Fibroblast of villous mesenchyme (primary cell): ENCODE measurements around the gene NAA10. TPM values are rescaled to one million over a fixed set of nuclear protein-coding genes. Genes with fewer than 3 reads are reported as not detected.

Experiments used
- DNase-seq: peaks from one replicate; pipeline ENCODE4 v3.0.0-alpha.2; 2010; ENCODE audit warnings: low read depth
- H3K4me3 ChIP-seq: 2 replicates; pipeline ENCODE4 v1.5.1; 2011; ENCODE audit warnings: low read depth, mild to moderate bottlenecking, low read length
- CTCF ChIP-seq: IDR thresholded peaks from 2 replicates; pipeline ENCODE4 v1.5.1; 2012; ENCODE audit warnings: low read depth, mild to moderate bottlenecking, low read length; ENCODE audit not compliant: insufficient read depth
- total RNA-seq: library from RNA; depleted of rRNA; stranded (reverse); fragments of >200 nt; gene quantifications from 2 replicates; pipeline ENCODE4 v1.2.3, GENCODE V29; 2012

The NAA10 gene
- total RNA-seq, 1 donor = 62.2 TPM

- no peak overlapping the region for H3K4me3 ChIP-seq
- no peak for TF ChIP-seq CTCF
- no peak for DNase-seq
These were observed 24.8 kb upstream of the NAA10 start for GRCh38 chrX:153959649-153960048.

GRCh38 chrX:153958605-153959004, 23.8 kb upstream of the NAA10 start:
- TF ChIP-seq CTCF = no peak
- no peak for DNase-seq
- H3K4me3 ChIP-seq = no peak overlapping the region

- DNase-seq = no peak
- no peak for TF ChIP-seq CTCF
- H3K4me3 ChIP-seq = no peak overlapping the region
These were observed 22.4 kb upstream of the NAA10 start for GRCh38 chrX:153957224-153957623.

- H3K4me3 ChIP-seq = no peak overlapping the region
- TF ChIP-seq CTCF = no peak
- no peak for DNase-seq
These were observed 21.4 kb upstream of the NAA10 start for GRCh38 chrX:153956044-153956907.

GRCh38 chrX:153955228-153955732, 20.4 kb upstream of the NAA10 start:
- no peak for TF ChIP-seq CTCF
- no peak for DNase-seq
- no peak overlapping the region for H3K4me3 ChIP-seq

- no peak for TF ChIP-seq CTCF
- no peak overlapping the region for H3K4me3 ChIP-seq
- no peak for DNase-seq
These were observed 19.9 kb upstream of the NAA10 start for GRCh38 chrX:153954558-153955227.
